ENCODE measurements around the gene PTGIR.

DNA sequence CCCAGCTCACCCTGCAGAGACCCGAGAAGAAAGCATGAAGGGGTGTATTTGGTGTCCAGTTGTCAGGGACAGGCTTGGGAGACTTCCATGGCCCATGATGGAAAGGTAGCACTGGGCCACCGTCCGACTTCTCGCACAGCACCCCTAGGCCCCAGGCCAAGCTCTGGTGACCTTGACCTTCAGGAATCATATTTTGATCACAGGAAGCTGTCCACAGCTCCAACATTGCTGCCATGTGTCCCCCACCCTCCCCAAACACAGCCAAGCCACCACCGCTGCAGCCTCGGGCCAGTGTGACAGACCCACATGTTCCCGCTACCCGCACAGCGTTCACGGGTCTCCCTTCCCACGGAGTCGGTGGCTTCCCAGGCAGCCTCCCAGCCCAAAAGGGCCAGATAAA, 842 bp upstream of the PTGIR start:
- TF ChIP-seq CTCF (IDR thresholded peaks at IDR 0.05): no peak
- TF ChIP-seq POLR2A (IDR thresholded peaks at IDR 0.05): no peak
